Endothelial cell of umbilical vein (primary cell): ENCODE data around the gene ITPRIP.

Experiments
- EZH2 ChIP-seq: IDR thresholded peaks from 2 replicates; pipeline ENCODE4 v1.6.1; 2012; ENCODE audit warnings: borderline replicate concordance, low read depth, mild to moderate bottlenecking, moderate library complexity, low read length, inconsistent platforms; ENCODE audit not compliant: severe bottlenecking
- JUN ChIP-seq: IDR thresholded peaks from 2 replicates; pipeline ENCODE4 v1.6.1; 2011; ENCODE audit warnings: borderline replicate concordance, low read depth; ENCODE audit not compliant: insufficient read length, insufficient read depth
- MYC ChIP-seq: IDR thresholded peaks from one replicate; pipeline ENCODE4 v1.6.1; 2011; ENCODE audit warnings: mild to moderate bottlenecking, low read depth, low read length
- POLR2A ChIP-seq: IDR thresholded peaks from 2 replicates; pipeline ENCODE4 v1.6.1; 2012; ENCODE audit warnings: low read depth, mild to moderate bottlenecking, control low read depth, low read length
- POLR2AphosphoS5 ChIP-seq: IDR thresholded peaks from 2 replicates; pipeline ENCODE4 v1.6.1; 2012; ENCODE audit warnings: low read depth, mild to moderate bottlenecking, control low read depth, low read length, moderate library complexity; ENCODE audit not compliant: insufficient read depth
- TF ChIP-seq, protein P1 (sequence below), 2 donors: IDR thresholded peaks; 1 replicate in 1 of 2; 2 replicates in 1 of 2; pipeline ENCODE4 v1.5.1; 2011; ENCODE audit warnings: low read length in 2 of 2, mild to moderate bottlenecking in 2 of 2, moderate library complexity in 2 of 2, control low read depth in 1 of 2, inconsistent platforms in 1 of 2, low read depth in 1 of 2; ENCODE audit not compliant: insufficient read depth in 1 of 2; ENCODE audit errors: extremely low read depth in 1 of 2
- TF ChIP-seq, protein P2 (sequence below): IDR thresholded peaks from 2 replicates; pipeline ENCODE4 v1.6.1; 2011; ENCODE audit not compliant: insufficient read depth, insufficient read length

DNA sequence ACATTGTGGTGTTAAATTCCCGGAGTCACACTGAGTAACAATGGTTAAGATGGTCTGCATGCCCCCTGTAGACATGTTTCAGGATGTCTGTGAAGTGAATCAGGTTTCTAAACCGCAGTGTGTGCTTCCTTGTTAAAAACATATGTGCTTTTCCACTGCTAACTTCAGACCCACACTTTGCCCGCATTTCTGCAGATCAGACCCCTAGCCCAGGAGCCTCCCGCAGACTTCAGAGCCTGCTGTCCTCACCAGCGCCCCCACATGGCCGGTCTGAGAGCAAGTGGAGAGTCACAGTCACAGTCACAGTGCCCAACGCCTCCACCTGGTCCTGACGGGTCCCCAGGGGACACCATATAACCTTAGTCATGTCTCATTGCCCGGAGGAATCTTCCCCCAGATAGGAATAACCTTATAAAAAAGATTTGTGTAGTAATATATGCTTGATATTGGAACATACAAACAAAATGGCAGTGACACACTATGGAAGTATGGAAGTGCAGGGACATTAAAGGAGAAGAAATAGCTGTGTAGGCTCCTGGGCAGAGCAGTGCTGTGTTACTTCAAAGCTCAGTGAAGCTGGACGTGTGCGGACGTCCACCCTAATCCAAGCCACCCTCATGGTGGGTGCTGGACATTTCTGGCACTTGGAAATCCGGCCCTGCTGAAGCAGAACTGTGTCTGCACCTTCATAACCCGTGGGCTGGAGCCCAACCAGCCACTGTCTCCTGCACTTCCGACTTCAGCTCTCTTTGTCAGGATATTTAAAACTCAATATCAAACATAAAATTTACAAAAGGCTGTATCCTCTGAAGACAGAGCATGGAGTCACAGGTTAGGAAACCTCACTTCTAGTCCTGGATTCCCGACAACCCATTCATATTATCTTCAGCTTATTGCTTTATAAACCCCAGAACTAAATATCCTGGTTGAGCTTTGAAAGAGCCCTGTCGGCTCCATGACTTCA lies 40.3 kb downstream of the ITPRIP start:
- TF ChIP-seq, protein P1, sequence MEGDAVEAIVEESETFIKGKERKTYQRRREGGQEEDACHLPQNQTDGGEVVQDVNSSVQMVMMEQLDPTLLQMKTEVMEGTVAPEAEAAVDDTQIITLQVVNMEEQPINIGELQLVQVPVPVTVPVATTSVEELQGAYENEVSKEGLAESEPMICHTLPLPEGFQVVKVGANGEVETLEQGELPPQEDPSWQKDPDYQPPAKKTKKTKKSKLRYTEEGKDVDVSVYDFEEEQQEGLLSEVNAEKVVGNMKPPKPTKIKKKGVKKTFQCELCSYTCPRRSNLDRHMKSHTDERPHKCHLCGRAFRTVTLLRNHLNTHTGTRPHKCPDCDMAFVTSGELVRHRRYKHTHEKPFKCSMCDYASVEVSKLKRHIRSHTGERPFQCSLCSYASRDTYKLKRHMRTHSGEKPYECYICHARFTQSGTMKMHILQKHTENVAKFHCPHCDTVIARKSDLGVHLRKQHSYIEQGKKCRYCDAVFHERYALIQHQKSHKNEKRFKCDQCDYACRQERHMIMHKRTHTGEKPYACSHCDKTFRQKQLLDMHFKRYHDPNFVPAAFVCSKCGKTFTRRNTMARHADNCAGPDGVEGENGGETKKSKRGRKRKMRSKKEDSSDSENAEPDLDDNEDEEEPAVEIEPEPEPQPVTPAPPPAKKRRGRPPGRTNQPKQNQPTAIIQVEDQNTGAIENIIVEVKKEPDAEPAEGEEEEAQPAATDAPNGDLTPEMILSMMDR (IDR thresholded peaks at IDR 0.05; ENCODE audit: extremely low read depth in 1 of 2, insufficient read depth in 1 of 2, low read depth in 1 of 2, low read length in 2 of 2): peak; percentile 57 to 61
- no peak for TF ChIP-seq MYC
- no peak for TF ChIP-seq POLR2A
- TF ChIP-seq, protein P2, sequence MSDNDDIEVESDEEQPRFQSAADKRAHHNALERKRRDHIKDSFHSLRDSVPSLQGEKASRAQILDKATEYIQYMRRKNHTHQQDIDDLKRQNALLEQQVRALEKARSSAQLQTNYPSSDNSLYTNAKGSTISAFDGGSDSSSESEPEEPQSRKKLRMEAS: no peak
- TF ChIP-seq POLR2AphosphoS5: no peak
- no peak for TF ChIP-seq EZH2
- no peak for TF ChIP-seq JUN
